Heart right ventricle (tissue), 16 donors: ENCODE measurements around the gene BATF. TPM values are rescaled to one million over a fixed set of nuclear protein-coding genes. Genes with fewer than 3 reads are reported as not detected.
"Not testable (repeated sequence)": the region's sequence is repeated elsewhere in the genome, so short reads cannot be mapped to it uniquely, and the experiment has no call there.

ENCODE experiments used
- ATAC-seq, 8 donors: fragments of 200-7000 bp; cut with Tn5 transposase; one replicate each; pipeline ENCODE4 v1.9.1; 2020; ENCODE audit warnings: mild to moderate bottlenecking in 8 of 8, moderate library complexity in 8 of 8, moderate number of reproducible peaks in 1 of 8
- DNase-seq, 2 donors: peaks; one replicate each; pipeline ENCODE4 v3.0.0-alpha.2; 2020
- H3K27ac ChIP-seq, 10 donors: fragments of 200-600 bp; sonication (generic) in 2 of 10; one replicate each; pipeline versions ENCODE4 v1.5.0 to v1.8.0; 2020 to 2022; ENCODE audit warnings: mild to moderate bottlenecking in 3 of 10
- H3K27me3 ChIP-seq, 7 donors: fragments of 200-600 bp; one replicate each; pipeline ENCODE4 v1.8.0; 2021 to 2022; ENCODE audit warnings: mild to moderate bottlenecking in 2 of 7
- H3K36me3 ChIP-seq, 9 donors: fragments of 200-600 bp; sonication (generic) in 1 of 9; one replicate each; pipeline versions ENCODE4 v1.5.0 to v1.8.0; 2020 to 2022; ENCODE audit warnings: mild to moderate bottlenecking in 2 of 9
- H3K4me1 ChIP-seq, 9 donors: fragments of 200-600 bp; sonication (generic) in 1 of 9; one replicate each; pipeline versions ENCODE4 v1.5.0 to v1.8.0; 2020 to 2022; ENCODE audit warnings: mild to moderate bottlenecking in 4 of 9
- H3K4me3 ChIP-seq, 10 donors: fragments of 200-600 bp; sonication (generic) in 2 of 10; one replicate each; pipeline versions ENCODE4 v1.5.0 to v1.8.0; 2020 to 2022; ENCODE audit warnings: mild to moderate bottlenecking in 7 of 10, moderate library complexity in 2 of 10
- H3K9me3 ChIP-seq, 11 donors: fragments of 200-600 bp in 10 of 11; sonication (generic) in 2 of 11; one replicate each; pipeline versions ENCODE4 v1.5.0 to v1.8.0; 2013 to 2022; ENCODE audit warnings: mild to moderate bottlenecking in 2 of 11, control low read depth in 1 of 11, moderate library complexity in 1 of 11
- WGBS, 2 donors: extraction: QIAGEN DNeasy Blood & Tissue Kit; methylation state at CpG; one replicate each; pipeline ENCODE4 v1.1.7; 2013; ENCODE audit warnings: inconsistent platforms in 1 of 2; 5-methylcytosine and 5-hydroxymethylcytosine counted together
- intact Hi-C, 10 donors: fragments of 100-400 bp; cut with DNase I; formaldehyde crosslinking; loops; one replicate each; pipeline versions ENCODE4 v1.11.1 to v1.14.2; 2022
- long read RNA-seq, 3 donors: library from polyadenylated mRNA; unstranded; transcript quantifications; one replicate each; pipeline ENCODE4 v2.0.0, GENCODE V29; 2020 to 2021
- polyA plus RNA-seq, 2 donors: library from polyadenylated mRNA; stranded (reverse); fragments of 200-250 nt; gene quantifications; one replicate each; pipeline ENCODE4 v1.2.3, GENCODE V29; 2013
- total RNA-seq, 10 donors: library from RNA; stranded (reverse); fragmentation: NEBNext Ultra II Directional in 3 of 10; extraction: Animal tissue kit (Norgen Biotek cat#: 25700) in 3 of 10; gene quantifications; one replicate each; pipeline versions ENCODE4 v1.2.1 to v1.2.4, GENCODE V29; 2021 to 2023
- TF ChIP-seq, protein P1 (sequence below), 9 donors: fragments of 200-600 bp; sonication (generic) in 2 of 9; IDR thresholded peaks; one replicate each; pipeline versions ENCODE4 v1.5.0 to v1.8.0; 2021 to 2022; ENCODE audit warnings: antibody characterized with exemption in 9 of 9, mild to moderate bottlenecking in 5 of 9, moderate library complexity in 1 of 9
- donor health status: Arrhythmogenic right ventricular cardiomyopathy.
- donor health status: ischemic (EF 13 %, LVEDD 7.1; RV severe dilation, severe dysfunction).
- donor health status: healthy with polysubstance abuse.
- donor health status: DM: no; HTN: yes; CAD: no.
- donor health status: DM: no; HTN: no; CAD: no.
- donor health status: ischemic (EF 25% LVEDD 6.9; RV normal size, moderate dysfunction).
- donor health status: ischemic (EF 25% LVEDD 5.7; RV mildly dilated, moderate dysfunction).
- donor health status: healthy.
- donor health status: DM: yes; HTN: yes; CAD: no.
- donor health status: Ischemic cardiomyopathy.
- donor health status: ischemic (EF 35%, LVEDD 5.7; RV mildly dilated, moderate dysfunction).
- donor health status: nonischemic (EF 11% LVEDD 7.7; RV severe dilation, severe dysfunction).
- donor health status: DM: yes; HTN: yes; CAD: no.
- donor health status: PGD.
- donor health status: ischemic (EF 29% LVEDD 5.4; RV normal size, mild dysfunction).
- donor health status: nonischemic (EF 23%, LVEDD 6.1; RV moderate dilation, normal function).

Gene BATF
- total RNA-seq (1 to 10 TPM in 3 of 10 donors, under 1 TPM in 2, not detected in 5; 0.34 to 3.3 (median 1.3) TPM), polyA plus RNA-seq (1 to 10 TPM; 1.7 TPM)
- long read RNA-seq, donor 1, partial matches to known transcripts: 0 of 1 reads
- long read RNA-seq, donor 1, other reads (novel, unspliced or antisense): 1 of 1 reads
- long read RNA-seq, donor 2: 0 reads
- long read RNA-seq, donor 3, partial matches to known transcripts: 0 of 1 reads
- long read RNA-seq, donor 3, other reads (novel, unspliced or antisense): 0 of 1 reads

DNA sequence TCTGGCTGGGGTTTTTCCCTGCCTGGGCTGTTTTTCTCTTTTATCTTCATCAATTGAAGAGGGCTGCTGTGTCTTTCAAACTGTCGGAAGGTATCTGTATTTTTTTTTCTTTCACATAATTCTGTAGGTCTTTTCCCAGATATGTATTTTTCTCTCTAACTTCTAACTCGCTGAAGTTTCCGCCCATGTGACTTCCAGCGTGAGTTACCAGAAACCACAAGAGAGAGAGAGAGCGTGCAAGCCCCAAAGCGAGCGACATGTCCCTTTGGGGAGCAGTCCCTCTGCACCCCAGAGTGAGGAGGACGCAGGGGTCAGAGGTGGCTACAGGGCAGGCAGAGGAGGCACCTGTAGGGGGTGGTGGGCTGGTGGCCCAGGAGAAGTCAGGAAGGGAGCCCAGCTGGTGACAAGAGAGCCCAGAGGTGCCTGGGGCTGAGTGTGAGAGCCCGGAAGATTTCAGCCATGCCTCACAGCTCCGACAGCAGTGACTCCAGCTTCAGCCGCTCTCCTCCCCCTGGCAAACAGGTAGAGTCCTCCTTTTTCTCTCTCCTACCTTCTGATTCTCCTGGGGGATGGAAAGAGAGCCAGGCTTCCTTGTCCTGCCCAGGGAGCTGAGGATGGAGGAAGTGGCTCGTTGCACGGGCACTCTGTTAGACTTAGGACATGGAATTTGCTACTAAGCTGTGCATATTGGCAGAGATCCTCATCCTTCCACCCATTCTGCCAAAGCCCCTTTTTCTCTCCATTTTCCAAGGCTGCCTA is at the start of gene BATF:
BATF (plus strand) TSS at position 246 of the 759 bp plus-strand sequence; CDS start at position 460, 214 bp downstream.
- H3K9me3 ChIP-seq: no peaks in the 10 kb centered on the region
- DNase-seq (no peak), ATAC-seq (peak in 5 of 8 donors; percentile 27 to 57 (median 45))
- peaks cover 0 to 19% (median 0%) of the 10 kb centered on the region in 7 donors for H3K27me3 ChIP-seq
- H3K4me3 ChIP-seq: peak within 1 kb of the TSS in 8 of 10 donors; percentile 2 to 65 (median 18)
- H3K4me1 ChIP-seq: peaks cover 0 to 47% (median 0%) of the 10 kb centered on the region in 9 donors
- TF ChIP-seq, protein P1, sequence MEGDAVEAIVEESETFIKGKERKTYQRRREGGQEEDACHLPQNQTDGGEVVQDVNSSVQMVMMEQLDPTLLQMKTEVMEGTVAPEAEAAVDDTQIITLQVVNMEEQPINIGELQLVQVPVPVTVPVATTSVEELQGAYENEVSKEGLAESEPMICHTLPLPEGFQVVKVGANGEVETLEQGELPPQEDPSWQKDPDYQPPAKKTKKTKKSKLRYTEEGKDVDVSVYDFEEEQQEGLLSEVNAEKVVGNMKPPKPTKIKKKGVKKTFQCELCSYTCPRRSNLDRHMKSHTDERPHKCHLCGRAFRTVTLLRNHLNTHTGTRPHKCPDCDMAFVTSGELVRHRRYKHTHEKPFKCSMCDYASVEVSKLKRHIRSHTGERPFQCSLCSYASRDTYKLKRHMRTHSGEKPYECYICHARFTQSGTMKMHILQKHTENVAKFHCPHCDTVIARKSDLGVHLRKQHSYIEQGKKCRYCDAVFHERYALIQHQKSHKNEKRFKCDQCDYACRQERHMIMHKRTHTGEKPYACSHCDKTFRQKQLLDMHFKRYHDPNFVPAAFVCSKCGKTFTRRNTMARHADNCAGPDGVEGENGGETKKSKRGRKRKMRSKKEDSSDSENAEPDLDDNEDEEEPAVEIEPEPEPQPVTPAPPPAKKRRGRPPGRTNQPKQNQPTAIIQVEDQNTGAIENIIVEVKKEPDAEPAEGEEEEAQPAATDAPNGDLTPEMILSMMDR (IDR thresholded peaks at IDR 0.05): no peak
- intact Hi-C loops: no loop called here
- H3K27ac ChIP-seq: peak within 1 kb of the TSS in 1 of 10 donors; percentile 90
- 65 to 68% methylated on average over 13 of the region's 13 CpGs for whole genome bisulfite sequencing, 2 donors
- peaks cover 0 to 15% (median 0%) of the 10 kb centered on the region in 9 donors for H3K36me3 ChIP-seq

DNA sequence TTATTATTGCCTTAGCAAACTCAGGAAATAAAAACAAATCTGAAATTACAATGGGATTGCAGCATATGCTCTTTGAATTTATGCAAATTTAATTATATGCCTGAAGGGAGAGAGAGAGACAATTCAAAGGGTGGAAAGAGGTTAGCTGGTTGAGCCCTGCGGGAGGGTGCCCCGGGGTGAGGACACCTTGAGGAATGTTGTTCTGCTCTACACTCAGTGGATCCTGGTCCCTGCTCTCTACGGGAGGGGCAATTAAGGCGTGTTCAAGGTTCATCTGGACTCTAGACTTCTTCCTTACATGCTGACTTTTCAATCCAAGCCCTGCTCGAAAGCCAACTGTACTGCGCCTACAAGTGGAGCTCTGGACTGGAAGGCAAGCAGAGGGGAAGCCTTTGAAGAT is 48.1 kb upstream of the BATF start:
- 83 to 89% methylated on average over 6 of the region's 6 CpGs for WGBS, 2 donors
- H3K9me3 ChIP-seq, H3K27ac ChIP-seq, H3K4me1 ChIP-seq, H3K4me3 ChIP-seq, H3K27me3 ChIP-seq, ATAC-seq, intact Hi-C loops, DNase-seq: not testable (repeated sequence)
- H3K36me3 ChIP-seq: peaks cover 6 to 74% (median 35%) of the 10 kb centered on the region in 9 donors

DNA sequence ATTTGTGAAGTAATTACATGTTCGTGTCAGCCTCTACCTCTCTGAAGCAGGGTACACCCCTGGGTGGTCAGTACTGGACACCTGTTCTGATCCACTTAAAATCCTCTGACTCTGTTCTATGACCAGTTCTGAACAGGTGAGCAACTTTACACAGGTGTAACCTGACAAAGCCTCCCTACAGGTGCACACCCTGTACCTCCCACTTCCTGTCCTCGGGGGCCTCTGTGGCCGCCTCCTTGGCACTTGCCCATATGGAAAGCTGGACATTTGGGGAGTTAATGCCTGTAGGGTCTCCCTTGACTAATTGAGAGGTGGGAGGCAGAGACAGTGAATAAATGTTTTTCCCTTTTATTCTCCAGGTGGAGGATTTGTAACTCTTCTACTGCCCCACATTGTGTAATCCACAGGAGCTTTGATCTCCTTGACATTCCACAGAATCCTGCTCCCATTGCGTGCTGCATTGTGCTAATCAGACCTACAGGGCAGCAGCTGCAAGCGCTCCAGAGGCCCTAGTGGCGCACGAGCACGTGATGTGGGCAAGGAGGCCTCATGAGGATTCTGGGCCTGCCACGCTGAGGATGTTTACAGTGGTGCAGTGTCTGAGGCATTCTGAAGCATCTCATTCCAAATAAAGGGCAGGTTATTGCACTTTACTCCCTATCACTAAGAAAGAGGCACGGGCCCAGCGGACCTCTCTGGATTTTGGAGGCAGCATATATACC is 45.8 kb upstream of the BATF start:
- H3K27ac ChIP-seq: no peak overlapping the region
- WGBS, 2 donors: 67 to 78% methylated on average over 11 of the region's 11 CpGs
- H3K4me1 ChIP-seq: peaks cover 0 to 7% (median 0%) of the 10 kb centered on the region in 9 donors
- H3K4me3 ChIP-seq: no peak overlapping the region
- DNase-seq (no peak), ATAC-seq (peak; percentile 41 to 77 (median 59))
- TF ChIP-seq, protein P1 (IDR thresholded peaks at IDR 0.05): no peak
- no peaks in the 10 kb centered on the region for H3K27me3 ChIP-seq
- intact Hi-C loops: no loop called here
- no peaks in the 10 kb centered on the region for H3K9me3 ChIP-seq
- H3K36me3 ChIP-seq: peaks cover 0 to 50% (median 14%) of the 10 kb centered on the region in 9 donors

DNA sequence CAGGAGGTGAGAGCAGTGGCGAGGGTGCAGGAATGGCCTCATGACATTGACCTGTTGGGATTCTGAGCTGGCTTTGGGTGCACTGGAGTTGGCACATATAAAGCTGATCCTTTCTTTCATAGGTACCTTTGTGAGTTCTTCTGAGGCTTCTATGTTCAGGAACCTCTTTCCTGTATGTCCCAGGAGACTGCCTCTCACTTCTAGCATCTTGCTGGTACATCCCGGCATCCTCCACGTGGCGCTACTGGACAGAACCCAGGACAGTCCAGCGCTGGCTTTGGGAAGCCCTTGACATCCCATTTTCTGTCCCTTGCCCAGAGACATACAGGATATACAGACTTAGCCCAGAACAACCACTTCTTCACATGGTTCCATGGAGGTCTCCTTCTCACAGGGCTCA is 44.4 kb upstream of the BATF start:
- Histone ChIP-seq H3K4me1 (peaks cover 0 to 7% (median 0%) of the 10 kb centered on the region in 9 donors), H3K27ac (no peak overlapping the region)
- intact Hi-C loops: no loop called here

More for the DNA sequence above, 44.4 kb upstream of the BATF start:
- H3K4me3 ChIP-seq: no peak overlapping the region
- ATAC-seq (no peak), DNase-seq (no peak)
- peaks cover 0 to 36% (median 0%) of the 10 kb centered on the region in 9 donors for H3K36me3 ChIP-seq
- TF ChIP-seq, protein P1 (IDR thresholded peaks at IDR 0.05): no peak
- no peaks in the 10 kb centered on the region for H3K27me3 ChIP-seq
- no peaks in the 10 kb centered on the region for H3K9me3 ChIP-seq
- WGBS, 2 donors: 85 to 94% methylated on average over 5 of the region's 5 CpGs
